ENCODE data around the gene CDH5. TPM values are rescaled to one million over a fixed set of nuclear protein-coding genes. Genes with fewer than 3 reads are reported as not detected.

Gene CDH5
- total and polyA plus RNA-seq, 2 of the 13 experiments (the other 11 are each of a cell fraction or from before 2014, with no cell fraction given) = 0.71 to 1.1 TPM

GRCh38 chr16:66406534-66407221 lies 40.2 kb downstream of the CDH5 start (continued):
- no peak for TF ChIP-seq FUBP1 (CRISPR knock-in tag; IDR thresholded peaks at IDR 0.05; ENCODE audit: borderline replicate concordance)
- no peak for TF ChIP-seq ZNF75D (CRISPR knock-in tag; IDR thresholded peaks at IDR 0.05; ENCODE audit: borderline replicate concordance)
- TF ChIP-seq ZMAT3 (CRISPR knock-in tag; conservative IDR thresholded peaks at IDR 0.05) = no peak; the same call in 1 of the 2 replicates
- no peak for TF ChIP-seq ZNF484 (CRISPR knock-in tag; IDR thresholded peaks at IDR 0.05; ENCODE audit: borderline replicate concordance, low read depth)
- TF ChIP-seq AHR (CRISPR knock-in tag; IDR thresholded peaks at IDR 0.05) = peak; percentile 74; the same call in 1 of the 2 replicates
- no peak for TF ChIP-seq ZNF251 (CRISPR knock-in tag; IDR thresholded peaks at IDR 0.05)
- no peak for TF ChIP-seq BCL3 (CRISPR knock-in tag; IDR thresholded peaks at IDR 0.05)
- no peak; the same call in 1 of the 2 replicates for TF ChIP-seq SMAD3 (CRISPR knock-in tag; IDR thresholded peaks at IDR 0.05)
- peak; percentile 59; the same call in 1 of the 2 replicates for TF ChIP-seq KAT8 (CRISPR knock-in tag; IDR thresholded peaks at IDR 0.05)
- TF ChIP-seq MTF2 (CRISPR knock-in tag; IDR thresholded peaks at IDR 0.05; ENCODE audit: borderline replicate concordance) = no peak
- TF ChIP-seq PRDM15 (CRISPR knock-in tag; IDR thresholded peaks at IDR 0.05) = no peak
- TF ChIP-seq ZNF709 (CRISPR knock-in tag; IDR thresholded peaks at IDR 0.05) = peak; percentile 21; the same call in 1 of the 2 replicates
- TF ChIP-seq ZNF431 (CRISPR knock-in tag; IDR thresholded peaks at IDR 0.05; ENCODE audit: borderline replicate concordance, low read depth) = peak; percentile 70; the same call in 1 of the 2 replicates
- TF ChIP-seq GPN1 (CRISPR knock-in tag; IDR thresholded peaks at IDR 0.05; ENCODE audit: borderline replicate concordance) = peak; percentile 39; the same call in 1 of the 2 replicates
- 0 out of 2 replicates have a peak, but pooled peaks have one; percentile 25 for TF ChIP-seq ZNF512B (CRISPR knock-in tag; IDR thresholded peaks at IDR 0.05; ENCODE audit: borderline replicate concordance)
- 0 out of 2 replicates have a peak, but pooled peaks have one; percentile 63 for TF ChIP-seq ZNF83 (CRISPR knock-in tag; IDR thresholded peaks at IDR 0.05; ENCODE audit: borderline replicate concordance)
- TF ChIP-seq ATAD3A (CRISPR knock-in tag; IDR thresholded peaks at IDR 0.05) = no peak
- peak; percentile 81; the same call in 1 of the 2 replicates for TF ChIP-seq ZNF567 (CRISPR knock-in tag; IDR thresholded peaks at IDR 0.05; ENCODE audit: borderline replicate concordance)
- TF ChIP-seq ZNF841 (CRISPR knock-in tag; IDR thresholded peaks at IDR 0.05; ENCODE audit: borderline replicate concordance) = no peak

All from HepG2 (cell line).